Measurements from ENCODE around the gene APOL2. TPM values are rescaled to one million over a fixed set of nuclear protein-coding genes. Genes with fewer than 3 reads are reported as not detected.

The APOL2 gene
- total RNA-seq (10 to 100 TPM; 32.9 to 37.8 TPM), polyA plus RNA-seq (ENCODE audit: insufficient read length in 2 of 2) (10 to 100 TPM; 19.9 to 27.2 TPM)
- long read RNA-seq, donor 1, partial matches to known transcripts, result 0 of 2 reads
- long read RNA-seq, donor 1, other reads (novel, unspliced or antisense), result 0 of 2 reads
- long read RNA-seq, donor 2, partial matches to known transcripts, result 0 of 3 reads
- long read RNA-seq, donor 2, other reads (novel, unspliced or antisense), result 0 of 3 reads
- long read RNA-seq, donor 3, partial matches to known transcripts, result 0 of 3 reads
- long read RNA-seq, donor 3, other reads (novel, unspliced or antisense), result 0 of 3 reads
- long read RNA-seq, donor 4, partial matches to known transcripts, result 0 of 2 reads
- long read RNA-seq, donor 4, other reads (novel, unspliced or antisense), result 0 of 2 reads

GRCh38 chr22:36239401-36240171 is at the start of gene APOL2:
APOL2 (minus strand) TSS chr22:36239527; CDS start chr22:36233162, 6,365 bp downstream.
- DNase-seq (ENCODE audit: low read depth in 4 of 6, low spot score in 6 of 6), result peak in 5 of 6 donors; percentile 47 to 93 (median 67)
- H3K27ac ChIP-seq (ENCODE audit: low read depth, low read length), result peak within 1 kb of the TSS; percentile 92
- H3K36me3 ChIP-seq (ENCODE audit: control insufficient read depth, insufficient read depth, low read length), result peaks cover 8% of the 10 kb centered on the region
- no peaks in the 10 kb centered on the region for H3K27me3 ChIP-seq (ENCODE audit: control insufficient read depth, insufficient read depth, low read length)
- H3K4me1 ChIP-seq (ENCODE audit: control insufficient read depth, insufficient read depth, low read length), result peaks cover 41% of the 10 kb centered on the region
- H3K9me3 ChIP-seq (ENCODE audit: control insufficient read depth, insufficient read depth, low read length), result no peaks in the 10 kb centered on the region
- peak within 1 kb of the TSS; percentile 68 for H3K4me3 ChIP-seq (ENCODE audit: low read depth, low read length)
- 3% methylated on average over 10 of the region's 13 CpGs for WGBS (ENCODE audit: insufficient coverage)

- H3K27me3 ChIP-seq (ENCODE audit: control insufficient read depth, insufficient read depth, low read length), result no peaks in the 10 kb centered on the region
- peaks cover 10% of the 10 kb centered on the region for H3K4me1 ChIP-seq (ENCODE audit: control insufficient read depth, insufficient read depth, low read length)
- H3K9me3 ChIP-seq (ENCODE audit: control insufficient read depth, insufficient read depth, low read length), result no peaks in the 10 kb centered on the region
- DNase-seq (ENCODE audit: low read depth in 4 of 6, low spot score in 6 of 6), result no peak
- no peak overlapping the region for H3K4me3 ChIP-seq (ENCODE audit: low read depth, low read length)
- 93% methylated on average over 33 of the region's 33 CpGs for WGBS (ENCODE audit: insufficient coverage)
- H3K27ac ChIP-seq (ENCODE audit: low read depth, low read length), result no peak overlapping the region
- H3K36me3 ChIP-seq (ENCODE audit: control insufficient read depth, insufficient read depth, low read length), result peaks cover 89% of the 10 kb centered on the region
These were observed 49.5 kb upstream of the APOL2 start for GRCh38 chr22:36288571-36289405.

- no peak overlapping the region for H3K27ac ChIP-seq (ENCODE audit: low read depth, low read length)
- H3K36me3 ChIP-seq (ENCODE audit: control insufficient read depth, insufficient read depth, low read length), result peaks cover 83% of the 10 kb centered on the region
- H3K27me3 ChIP-seq (ENCODE audit: control insufficient read depth, insufficient read depth, low read length), result no peaks in the 10 kb centered on the region
- H3K4me3 ChIP-seq (ENCODE audit: low read depth, low read length), result no peak overlapping the region
- 95% methylated on average over 19 of the region's 20 CpGs for WGBS (ENCODE audit: insufficient coverage)
- peaks cover 10% of the 10 kb centered on the region for H3K4me1 ChIP-seq (ENCODE audit: control insufficient read depth, insufficient read depth, low read length)
- DNase-seq (ENCODE audit: low read depth in 4 of 6, low spot score in 6 of 6), result no peak
- no peaks in the 10 kb centered on the region for H3K9me3 ChIP-seq (ENCODE audit: control insufficient read depth, insufficient read depth, low read length)
These were observed 48.7 kb upstream of the APOL2 start for GRCh38 chr22:36287881-36288515.

GRCh38 chr22:36286096-36286957 is 47.0 kb upstream of the APOL2 start:
- WGBS (ENCODE audit: insufficient coverage), result 53% methylated on average over 26 of the region's 28 CpGs
- peak in 5 of 6 donors; percentile 36 to 89 (median 60) for DNase-seq (ENCODE audit: low read depth in 4 of 6, low spot score in 6 of 6)
- Histone ChIP-seq H3K36me3 (ENCODE audit: control insufficient read depth, insufficient read depth, low read length) (peaks cover 84% of the 10 kb centered on the region), H3K9me3 (ENCODE audit: control insufficient read depth, insufficient read depth, low read length) (no peaks in the 10 kb centered on the region), H3K27me3 (ENCODE audit: control insufficient read depth, insufficient read depth, low read length) (no peaks in the 10 kb centered on the region), H3K4me3 (ENCODE audit: low read depth, low read length) (no peak overlapping the region), H3K27ac (ENCODE audit: low read depth, low read length) (no peak overlapping the region), H3K4me1 (ENCODE audit: control insufficient read depth, insufficient read depth, low read length) (peaks cover 21% of the 10 kb centered on the region)

GRCh38 chr22:36285545-36285944 is 46.2 kb upstream of the APOL2 start:
- H3K27ac ChIP-seq (ENCODE audit: low read depth, low read length), result no peak overlapping the region
- no peaks in the 10 kb centered on the region for H3K9me3 ChIP-seq (ENCODE audit: control insufficient read depth, insufficient read depth, low read length)
- 94% methylated on average over 21 of the region's 21 CpGs for WGBS (ENCODE audit: insufficient coverage)
- peaks cover 88% of the 10 kb centered on the region for H3K36me3 ChIP-seq (ENCODE audit: control insufficient read depth, insufficient read depth, low read length)
- H3K27me3 ChIP-seq (ENCODE audit: control insufficient read depth, insufficient read depth, low read length), result no peaks in the 10 kb centered on the region
- H3K4me3 ChIP-seq (ENCODE audit: low read depth, low read length), result no peak overlapping the region
- H3K4me1 ChIP-seq (ENCODE audit: control insufficient read depth, insufficient read depth, low read length), result peaks cover 21% of the 10 kb centered on the region
- DNase-seq (ENCODE audit: low read depth in 4 of 6, low spot score in 6 of 6), result no peak

GRCh38 chr22:36285017-36285416 is 45.7 kb upstream of the APOL2 start:
- no peak for DNase-seq (ENCODE audit: low read depth in 4 of 6, low spot score in 6 of 6)
- no peaks in the 10 kb centered on the region for H3K9me3 ChIP-seq (ENCODE audit: control insufficient read depth, insufficient read depth, low read length)
- peaks cover 21% of the 10 kb centered on the region for H3K4me1 ChIP-seq (ENCODE audit: control insufficient read depth, insufficient read depth, low read length)
- H3K4me3 ChIP-seq (ENCODE audit: low read depth, low read length), result no peak overlapping the region
- no peak overlapping the region for H3K27ac ChIP-seq (ENCODE audit: low read depth, low read length)
- WGBS (ENCODE audit: insufficient coverage), result 84% methylated on average over 12 of the region's 12 CpGs
- H3K27me3 ChIP-seq (ENCODE audit: control insufficient read depth, insufficient read depth, low read length), result no peaks in the 10 kb centered on the region
- peaks cover 85% of the 10 kb centered on the region for H3K36me3 ChIP-seq (ENCODE audit: control insufficient read depth, insufficient read depth, low read length)

- Histone ChIP-seq H3K4me1 (ENCODE audit: control insufficient read depth, insufficient read depth, low read length) (peaks cover 21% of the 10 kb centered on the region), H3K27ac (ENCODE audit: low read depth, low read length) (no peak overlapping the region), H3K9me3 (ENCODE audit: control insufficient read depth, insufficient read depth, low read length) (no peaks in the 10 kb centered on the region), H3K36me3 (ENCODE audit: control insufficient read depth, insufficient read depth, low read length) (peaks cover 76% of the 10 kb centered on the region), H3K27me3 (ENCODE audit: control insufficient read depth, insufficient read depth, low read length) (no peaks in the 10 kb centered on the region), H3K4me3 (ENCODE audit: low read depth, low read length) (no peak overlapping the region)
- no peak for DNase-seq (ENCODE audit: low read depth in 4 of 6, low spot score in 6 of 6)
- 96% methylated on average over 24 of the region's 24 CpGs for WGBS (ENCODE audit: insufficient coverage)
These were observed 44.8 kb upstream of the APOL2 start for GRCh38 chr22:36284171-36284571.

- H3K9me3 ChIP-seq (ENCODE audit: control insufficient read depth, insufficient read depth, low read length), result no peaks in the 10 kb centered on the region
- 86% methylated on average over 23 of the region's 24 CpGs for WGBS (ENCODE audit: insufficient coverage)
- peaks cover 58% of the 10 kb centered on the region for H3K36me3 ChIP-seq (ENCODE audit: control insufficient read depth, insufficient read depth, low read length)
- peak in 1 of 6 donors; percentile 29 for DNase-seq (ENCODE audit: low read depth in 4 of 6, low spot score in 6 of 6)
- H3K4me1 ChIP-seq (ENCODE audit: control insufficient read depth, insufficient read depth, low read length), result peaks cover 27% of the 10 kb centered on the region
- no peak overlapping the region for H3K4me3 ChIP-seq (ENCODE audit: low read depth, low read length)
- H3K27me3 ChIP-seq (ENCODE audit: control insufficient read depth, insufficient read depth, low read length), result no peaks in the 10 kb centered on the region
- H3K27ac ChIP-seq (ENCODE audit: low read depth, low read length), result no peak overlapping the region
These were observed 43.1 kb upstream of the APOL2 start for GRCh38 chr22:36282328-36282831.
